K562 (cell line): ENCODE results near the gene RAB3D. TPM values are rescaled to one million over a fixed set of nuclear protein-coding genes. Genes with fewer than 3 reads are reported as not detected.
"Not testable (repeated sequence)": the region's sequence is repeated elsewhere in the genome, so short reads cannot be mapped to it uniquely, and the experiment has no call there.

Experiments used
- ATAC-seq: fragments of 200-7000 bp; cut with Tn5 transposase; 3 replicates; pipeline ENCODE4 v1.9.1; 2020; ENCODE audit warnings: moderate library complexity
- BruUV-seq: library from RNA; stranded (reverse); fragments of 400-500 nt; replicated peaks from 2 replicates; lab custom pipeline; 2021; lab: Mats Ljungman, UMichigan
- CTCF ChIA-PET: fragments of 300-600 bp; formaldehyde crosslinking; extraction: SDS; loops from one replicate; lab custom pipeline; 2021; ENCODE audit warnings: low intra/inter-chr PET ratio; lab: Yijun Ruan, JAX
- POLR2A ChIA-PET: fragments of 300-600, 350-650 bp; sonication (Branson Sonifier 250); formaldehyde crosslinking; extraction: SDS; loops from one replicate; lab custom pipeline; 2021; ENCODE audit warnings: antibody characterized with exemption, inconsistent platforms; lab: Yijun Ruan, JAX
- DNase-seq, 4 experiments: peaks; one replicate each; pipeline versions ENCODE4 v3.0.0 to v3.0.0-alpha.2; 2011 to 2018; ENCODE audit warnings: low spot score in 3 of 4, mixed read lengths in 3 of 4; ENCODE audit errors: extremely low read depth in 1 of 4
- FAIRE-seq: peaks from 2 replicates; lab custom pipeline; 2011; peaks lifted over from hg19 to GRCh38; lab: Jason Lieb, UNC
- H2AFZ ChIP-seq: 2 replicates; pipeline ENCODE4 v1.6.0; 2011; ENCODE audit warnings: low read depth, low read length, control low read depth, inconsistent platforms
- H3K27ac ChIP-seq: fragments of 200-600 bp; 3 replicates; pipeline ENCODE4 v1.8.0; 2011; ENCODE audit warnings: low read depth, mild to moderate bottlenecking, control low read depth, inconsistent platforms, low read length, moderate library complexity, mixed read lengths; ENCODE audit errors: extremely low read depth
- H3K27me3 ChIP-seq, 2 experiments: fragments of 300-600 bp in 1 of 2; 2 replicates in 1 of 2; 3 replicates in 1 of 2; pipeline versions ENCODE4 v1.6.0 to v1.8.0; 2011; ENCODE audit warnings: inconsistent platforms in 2 of 2, low read length in 2 of 2, mild to moderate bottlenecking in 1 of 2, mixed read lengths in 1 of 2, moderate library complexity in 1 of 2; ENCODE audit not compliant: control insufficient read depth in 2 of 2, insufficient read depth in 2 of 2
- H3K36me3 ChIP-seq: fragments of 300-600 bp; 3 replicates; pipeline ENCODE4 v1.8.0; 2011; ENCODE audit warnings: mild to moderate bottlenecking, low read length, inconsistent platforms; ENCODE audit not compliant: control insufficient read depth, insufficient read depth
- H3K4me1 ChIP-seq, 2 experiments: fragments of 200-600 bp in 1 of 2; replicated peaks in 1 of 2; 2 replicates in 1 of 2; 3 replicates in 1 of 2; pipeline versions ENCODE4 v1.5.1 to v1.8.0; 2011; ENCODE audit warnings: inconsistent platforms in 2 of 2, low read length in 2 of 2, mild to moderate bottlenecking in 1 of 2, mixed read lengths in 1 of 2, moderate library complexity in 1 of 2; ENCODE audit not compliant: control insufficient read depth in 2 of 2, insufficient read depth in 2 of 2
- H3K4me2 ChIP-seq: 2 replicates; pipeline ENCODE4 v1.6.1; 2011; ENCODE audit warnings: low read length, control low read depth, inconsistent platforms, mixed read lengths; ENCODE audit not compliant: insufficient read depth
- H3K4me3 ChIP-seq: fragments of 200-600 bp; sonication (generic), shearing (Covaris generic); 2 replicates; pipeline ENCODE4 v1.5.1; 2016; ENCODE audit warnings: control low read depth, inconsistent platforms
- H3K79me2 ChIP-seq: fragments of 200-600 bp; 3 replicates; pipeline ENCODE4 v1.8.0; 2011; ENCODE audit warnings: low read length, inconsistent platforms; ENCODE audit not compliant: control insufficient read depth, insufficient read depth
- H3K9ac ChIP-seq, 2 experiments: 2 replicates each; pipeline versions ENCODE4 v1.6.0 to v1.6.1; 2011; ENCODE audit warnings: low read depth in 2 of 2, low read length in 2 of 2, control low read depth in 1 of 2, inconsistent platforms in 1 of 2, mild to moderate bottlenecking in 1 of 2, mixed read lengths in 1 of 2; ENCODE audit not compliant: insufficient read depth in 1 of 2
- H3K9me1 ChIP-seq: one replicate; pipeline ENCODE4 v1.6.0; 2011; ENCODE audit warnings: inconsistent platforms, mild to moderate bottlenecking, low read length, moderate library complexity; ENCODE audit not compliant: control insufficient read depth, insufficient read depth
- H3K9me3 ChIP-seq: replicated peaks from 2 replicates; pipeline ENCODE4 v1.5.1; 2011; ENCODE audit warnings: low read depth, low read length, inconsistent platforms; ENCODE audit not compliant: control insufficient read depth, insufficient read depth
- H4K20me1 ChIP-seq: replicated peaks from 2 replicates; pipeline ENCODE4 v1.6.1; 2011; ENCODE audit warnings: low read length, inconsistent platforms, mixed read lengths; ENCODE audit not compliant: control insufficient read depth, insufficient read depth
- BCOR ChIP-seq: fragments of 450-650 bp; IDR thresholded peaks from 2 replicates; pipeline ENCODE4 v1.6.1; 2016
- NR2C1 ChIP-seq, 2 experiments: fragments of 450-650 bp; IDR thresholded peaks; 2 replicates each; pipeline ENCODE4 v1.6.1; 2017; ENCODE audit warnings: mild to moderate bottlenecking in 2 of 2, antibody characterized with exemption in 1 of 2, inconsistent platforms in 1 of 2, missing compliant biosample characterization in 1 of 2, missing genetic modification characterization in 1 of 2
- PRDM10 ChIP-seq: fragments of 450-650 bp; IDR thresholded peaks from 2 replicates; pipeline ENCODE4 v1.6.1; 2018; ENCODE audit not compliant: partially characterized antibody
- ZNF121 ChIP-seq: sonication (generic); formaldehyde crosslinking; conservative IDR thresholded peaks from 2 replicates; pipeline ENCODE4 v1.8.0; 2022; ENCODE audit warnings: missing genetic modification reagents
- WGBS: fragments of 100-300 bp; shearing (Covaris generic); methylation state at CpG from one replicate; pipeline ENCODE4 v1.1.6; 2016; ENCODE audit warnings: low coverage, mixed read lengths; ENCODE audit not compliant: insufficient coverage; ENCODE audit errors: missing lambda C conversion rate; 5-methylcytosine and 5-hydroxymethylcytosine counted together
- in situ Hi-C: fragments of 300-500 bp; cut with MboI; formaldehyde crosslinking; loops from 4 replicates; pipeline ENCODE4 v1.15.0; 2018; ENCODE audit warnings: inconsistent platforms, mixed read lengths
- intact Hi-C: fragments of 100-400 bp; cut with micrococcal nuclease; formaldehyde crosslinking; loops from 2 replicates; pipeline ENCODE4 v1.14.2; 2022
- polyA plus RNA-seq, 8 experiments: library from polyadenylated mRNA; depleted of rRNA in 4 of 8; stranded (reverse) in 5 of 8; unstranded in 3 of 8; fragments of >200 nt; fragmentation: Nextera tagmentation in 2 of 8; fragmentation: Illumina TruSeq in 1 of 8; extraction: Ambion mirVana in 2 of 8; extraction: Trizol in 1 of 8; gene quantifications; 2 replicates each; pipeline versions ENCODE4 v1.2.1 to v1.2.3, GENCODE V29; 2011 to 2014; ENCODE audit warnings: inconsistent platforms in 1 of 8, missing spikeins in 1 of 8
- total RNA-seq, 7 experiments: library from RNA; depleted of rRNA in 6 of 7; stranded (reverse); fragments of >200 nt in 6 of 7; fragmentation: Illumina TruSeq in 2 of 7; extraction: Trizol in 2 of 7; gene quantifications; 2 replicates each; pipeline versions ENCODE4 v1.2.1 to v1.2.3, GENCODE V29; 2011 to 2021; ENCODE audit warnings: low replicate concordance in 1 of 7

Gene RAB3D
- total and polyA plus RNA-seq, 9 of the 15 experiments (the other 6 are each of a cell fraction or from before 2014, with no cell fraction given) = 0.34 to 3.3 (median 1.3) TPM

GRCh38 chr19:11340099-11340467, 626 bp upstream of the RAB3D start:
- H4K20me1 ChIP-seq, DNase-seq, H3K27me3 ChIP-seq, H3K36me3 ChIP-seq, ATAC-seq, in situ Hi-C loops, BruUV-seq, intact Hi-C loops, H3K27ac ChIP-seq, H3K79me2 ChIP-seq, H3K9me1 ChIP-seq, H3K9me3 ChIP-seq, CTCF ChIA-PET, FAIRE-seq: not testable (repeated sequence)
- peak overlapping the region in 1 of 2 experiments; percentile 50; a peak in 1 of 4 replicates for H3K9ac ChIP-seq
- H3K4me3 ChIP-seq = peak overlapping the region; percentile 40
- H3K4me2 ChIP-seq = peak overlapping the region; percentile 88
- TF ChIP-seq ZNF121 (CRISPR knock-in tag) = peak; percentile 75
- peaks cover 14 to 41% of the 10 kb centered on the region in 2 experiments; a peak in 4 of 5 replicates for H3K4me1 ChIP-seq
- 66% methylated on average over 8 of the region's 8 CpGs for WGBS
- H2AFZ ChIP-seq = peak overlapping the region; percentile 85
- POLR2A ChIA-PET = interaction anchor here (0.6 to 1.1 kb wide), 2 partner anchors 34 to 213 kb away, joined by 3 read pairs; partner anchors contain the start of gene SWSAP1

GRCh38 chr19:11338569-11339253, 746 bp downstream of the RAB3D start:
- in situ Hi-C loops = no loop called here
- Histone ChIP-seq H3K9me1 (no peaks in the 10 kb centered on the region), H3K79me2 (no peaks in the 10 kb centered on the region), H3K9ac (peak overlapping the region in 1 of 2 experiments; percentile 84; a peak in 2 of 4 replicates), H3K4me3 (peak overlapping the region; percentile 40), H3K27me3 (no peaks in the 10 kb centered on the region), H3K36me3 (no peaks in the 10 kb centered on the region), H2AFZ (peak overlapping the region; percentile 53; the same call in 1 of the 2 replicates), H4K20me1 (no peaks in the 10 kb centered on the region), H3K4me1 (peaks cover 5 to 29% of the 10 kb centered on the region in 2 experiments; a peak in 4 of 5 replicates), H3K9me3 (peaks cover 5% of the 10 kb centered on the region; the same call in 1 of the 2 replicates), H3K27ac (no peak overlapping the region), H3K4me2 (peak overlapping the region; percentile 88)
- WGBS = 45% methylated on average over 18 of the region's 21 CpGs
- BruUV-seq = no TSS peak
- peak; percentile 8; the same call in 2 of the 3 replicates for ATAC-seq
- POLR2A ChIA-PET = interaction anchor here (0.6 to 1.4 kb wide), 5 partner anchors 8 to 796 kb away, joined by 3 to 4 read pairs (median 3); no protein-coding TSS in a partner anchor
- intact Hi-C loops = no loop called here
- no peak for DNase-seq
- no peak for FAIRE-seq
- CTCF ChIA-PET = no interaction called here
- TF ChIP-seq BCOR (0 out of 2 replicates have a peak, but pooled peaks have one; percentile 9), NR2C1 (IDR thresholded peaks at IDR 0.05) (no peak), NR2C1 (tag; IDR thresholded peaks at IDR 0.05) (no peak), PRDM10 (peak; percentile 37)
